ENCODE results near the gene TAGLN3.

TAGLN3 gene

DNA sequence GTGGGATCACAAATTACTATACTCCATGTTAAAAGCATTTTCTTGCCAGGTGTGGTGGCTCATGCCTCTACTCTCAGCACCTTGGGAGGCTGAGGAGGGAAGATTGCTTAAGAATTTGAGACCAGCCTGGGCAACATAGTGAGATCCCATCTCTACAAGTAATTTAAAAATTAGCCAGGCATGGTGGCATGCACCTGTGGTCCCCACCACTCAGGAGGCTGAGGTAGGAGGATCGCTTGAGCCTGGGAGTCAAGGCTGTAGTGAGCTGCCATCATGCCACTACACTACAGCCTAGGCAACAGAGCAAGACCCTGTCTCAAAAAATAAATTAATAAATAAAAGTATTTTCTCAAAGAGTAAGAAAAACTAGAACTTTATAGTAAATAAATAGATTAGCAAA lies 42.8 kb upstream of the TAGLN3 start:
- H3K4me3 ChIP-seq = no peak overlapping the region
- DNase-seq (ENCODE audit: low spot score) = no peak
- TF ChIP-seq, protein P1, sequence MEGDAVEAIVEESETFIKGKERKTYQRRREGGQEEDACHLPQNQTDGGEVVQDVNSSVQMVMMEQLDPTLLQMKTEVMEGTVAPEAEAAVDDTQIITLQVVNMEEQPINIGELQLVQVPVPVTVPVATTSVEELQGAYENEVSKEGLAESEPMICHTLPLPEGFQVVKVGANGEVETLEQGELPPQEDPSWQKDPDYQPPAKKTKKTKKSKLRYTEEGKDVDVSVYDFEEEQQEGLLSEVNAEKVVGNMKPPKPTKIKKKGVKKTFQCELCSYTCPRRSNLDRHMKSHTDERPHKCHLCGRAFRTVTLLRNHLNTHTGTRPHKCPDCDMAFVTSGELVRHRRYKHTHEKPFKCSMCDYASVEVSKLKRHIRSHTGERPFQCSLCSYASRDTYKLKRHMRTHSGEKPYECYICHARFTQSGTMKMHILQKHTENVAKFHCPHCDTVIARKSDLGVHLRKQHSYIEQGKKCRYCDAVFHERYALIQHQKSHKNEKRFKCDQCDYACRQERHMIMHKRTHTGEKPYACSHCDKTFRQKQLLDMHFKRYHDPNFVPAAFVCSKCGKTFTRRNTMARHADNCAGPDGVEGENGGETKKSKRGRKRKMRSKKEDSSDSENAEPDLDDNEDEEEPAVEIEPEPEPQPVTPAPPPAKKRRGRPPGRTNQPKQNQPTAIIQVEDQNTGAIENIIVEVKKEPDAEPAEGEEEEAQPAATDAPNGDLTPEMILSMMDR (IDR thresholded peaks at IDR 0.05) = no peak
- no peak overlapping the region for H3K27ac ChIP-seq

DNA sequence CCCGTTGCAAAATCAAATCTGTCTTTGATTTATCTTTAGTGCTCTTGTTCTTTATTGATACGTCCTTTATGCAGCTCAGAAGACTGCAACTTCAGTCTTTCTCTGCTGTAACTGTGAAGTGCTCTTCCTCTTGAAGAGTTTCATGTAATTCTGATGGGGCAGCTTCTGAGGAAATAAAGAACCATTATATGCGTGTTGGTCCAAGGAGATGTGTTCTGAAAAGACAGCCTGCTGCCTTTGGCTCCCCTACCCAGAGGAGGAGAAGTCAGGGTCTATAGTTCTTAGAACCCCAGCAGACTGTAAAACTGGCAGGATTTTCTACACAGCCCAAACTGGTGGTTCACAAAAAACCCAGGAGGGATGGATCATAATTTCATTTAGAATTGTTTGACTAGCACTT lies 42.3 kb upstream of the TAGLN3 start:
- no peak overlapping the region for H3K27ac ChIP-seq
- no peak for DNase-seq (ENCODE audit: low spot score)
- TF ChIP-seq, protein P1 (IDR thresholded peaks at IDR 0.05) = no peak
- H3K4me3 ChIP-seq = no peak overlapping the region

DNA sequence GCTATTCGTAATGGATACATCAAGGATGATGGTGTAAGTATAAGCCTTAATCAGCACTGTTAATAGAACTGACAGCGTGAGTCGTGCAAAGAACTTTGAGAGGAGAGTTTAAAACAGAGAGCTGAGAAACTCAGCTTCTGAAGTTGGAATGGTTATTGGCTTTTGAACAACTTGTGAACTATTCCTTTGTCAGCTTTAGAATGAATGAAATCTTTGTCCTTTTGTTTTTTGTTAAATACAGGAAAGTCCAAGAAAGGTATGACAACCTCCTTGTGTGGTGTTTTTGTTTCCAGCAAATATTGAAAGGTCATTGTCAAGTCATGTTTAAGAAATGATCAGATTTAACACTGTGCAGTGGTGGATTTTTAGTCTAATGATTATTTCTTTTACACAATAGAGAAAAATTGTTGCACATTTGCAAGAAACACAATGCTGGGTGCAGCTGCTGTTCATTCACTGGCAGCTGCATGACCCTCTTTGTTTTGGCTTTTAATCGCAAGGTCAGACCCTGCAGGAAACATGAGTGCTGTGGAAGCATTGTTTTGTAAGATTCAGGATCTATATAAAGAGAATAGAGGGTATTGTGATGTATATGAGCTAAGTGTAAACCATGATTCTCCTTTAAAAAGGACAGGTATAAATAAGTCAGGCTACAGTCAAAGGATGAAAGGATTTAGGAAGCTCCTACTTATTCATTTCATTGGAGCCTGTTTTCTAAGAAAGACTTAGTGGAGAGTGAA lies 41.6 kb upstream of the TAGLN3 start:
- TF ChIP-seq, protein P1 (IDR thresholded peaks at IDR 0.05) = no peak
- no peak for DNase-seq (ENCODE audit: low spot score)
- no peak overlapping the region for H3K4me3 ChIP-seq
- H3K27ac ChIP-seq = no peak overlapping the region

DNA sequence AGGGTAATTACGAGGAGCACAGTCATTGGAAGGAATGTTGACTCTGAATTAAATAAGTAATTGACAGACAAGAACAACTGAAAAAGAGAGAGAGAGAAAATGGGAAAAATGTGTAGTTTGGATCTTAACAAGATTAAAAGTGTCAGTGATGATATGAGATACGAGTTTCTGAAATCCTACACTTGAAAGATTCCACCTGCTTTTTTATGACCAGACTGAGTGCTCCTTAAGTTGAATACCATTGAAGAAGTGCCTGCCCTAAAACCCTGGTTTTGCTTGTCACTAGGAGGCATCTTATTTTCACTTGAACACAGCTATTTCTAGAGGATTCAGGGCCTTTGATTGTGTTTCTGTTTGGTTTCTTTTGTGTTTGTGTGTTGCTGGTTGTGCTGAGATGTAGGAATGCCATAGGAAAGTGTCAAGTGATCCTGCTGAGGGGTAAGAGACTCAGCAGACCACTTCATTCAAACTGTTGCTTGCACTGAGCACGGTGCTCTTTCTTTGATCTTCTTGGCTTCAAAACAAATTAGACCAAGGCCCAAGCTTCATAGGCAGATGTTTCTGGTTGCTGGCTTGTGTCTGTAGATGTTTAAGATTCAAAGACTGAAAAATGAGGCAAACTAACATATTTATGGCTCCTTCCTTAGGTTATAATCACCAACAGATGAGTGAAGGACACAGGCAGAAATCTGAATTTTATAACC lies 37.1 kb upstream of the TAGLN3 start:
- TF ChIP-seq, protein P1 (IDR thresholded peaks at IDR 0.05) = no peak
- H3K27ac ChIP-seq = no peak overlapping the region
- no peak overlapping the region for H3K4me3 ChIP-seq
- DNase-seq (ENCODE audit: low spot score) = no peak

- TF ChIP-seq, protein P1 (IDR thresholded peaks at IDR 0.05) = no peak
- Histone ChIP-seq H3K27ac (peak overlapping the region in 1 of 2 donors; percentile 15), H3K4me3 (no peak overlapping the region)
- DNase-seq (ENCODE audit: low spot score) = no peak
Measured at GRCh38 chr3:111963424-111963823, 35.3 kb upstream of the TAGLN3 start.

GRCh38 chr3:111965484-111965883 lies 33.2 kb upstream of the TAGLN3 start:
- TF ChIP-seq, protein P1 (IDR thresholded peaks at IDR 0.05) = no peak
- no peak for DNase-seq (ENCODE audit: low spot score)
- H3K27ac ChIP-seq = no peak overlapping the region

GRCh38 chr3:111967068-111967467 lies 31.7 kb upstream of the TAGLN3 start:
- H3K4me3 ChIP-seq = no peak overlapping the region
- DNase-seq (ENCODE audit: low spot score) = no peak
- H3K27ac ChIP-seq = peak overlapping the region; percentile 12 to 15
- TF ChIP-seq, protein P1 (IDR thresholded peaks at IDR 0.05) = no peak

More at GRCh38 chr3:111965484-111965883, 33.2 kb upstream of the TAGLN3 start:
- no peak overlapping the region for H3K4me3 ChIP-seq

Measured in coronary artery (tissue), 2 donors.